ENCODE results near the gene CD300LG. TPM values are rescaled to one million over a fixed set of nuclear protein-coding genes. Genes with fewer than 3 reads are reported as not detected.

CD300LG gene
- total RNA-seq, 1 donor from 2014 or later: not detected

GRCh38 chr17:43813386-43813785 lies 33.6 kb upstream of the CD300LG start:
- Mint-ChIP-seq H3K27me3 (ENCODE audit: low read depth, unreplicated experiment) (no peaks in the 10 kb centered on the region), H3K4me1 (ENCODE audit: low read depth, unreplicated experiment) (peaks cover 6% of the 10 kb centered on the region), H3K36me3 (ENCODE audit: low read depth, unreplicated experiment) (peaks cover 21% of the 10 kb centered on the region), H3K9me3 (ENCODE audit: unreplicated experiment) (no peaks in the 10 kb centered on the region), H3K27ac (ENCODE audit: unreplicated experiment) (no peak overlapping the region), H3K4me3 (ENCODE audit: unreplicated experiment) (no peak overlapping the region)
- H3K4me3 ChIP-seq (ENCODE audit: insufficient read depth, low read depth, low read length): no peak overlapping the region
- TF ChIP-seq EZH2 (IDR thresholded peaks at IDR 0.05; ENCODE audit: insufficient read depth, low read length): no peak
- no peak for TF ChIP-seq CTCF (IDR thresholded peaks at IDR 0.05; ENCODE audit: insufficient read depth, low read depth, low read length)
- no peak for DNase-seq (ENCODE audit: low read depth)
- no peak for FAIRE-seq
- H3K4me1 ChIP-seq (ENCODE audit: insufficient read depth, low read length): peaks cover 11% of the 10 kb centered on the region
- no peak overlapping the region for H3K27ac ChIP-seq (ENCODE audit: low read depth, low read length)
- no peaks in the 10 kb centered on the region for H3K9me3 ChIP-seq (ENCODE audit: insufficient read depth, low read depth, low read length)
- H4K20me1 ChIP-seq (ENCODE audit: insufficient read depth, low read length): no peaks in the 10 kb centered on the region
- no peaks in the 10 kb centered on the region for H3K79me2 ChIP-seq (ENCODE audit: insufficient read depth, low read length)
- H3K36me3 ChIP-seq (ENCODE audit: insufficient read depth, low read length): peaks cover 9% of the 10 kb centered on the region
- H3K4me2 ChIP-seq (ENCODE audit: low read length): no peak overlapping the region
- no peaks in the 10 kb centered on the region for H3K27me3 ChIP-seq (ENCODE audit: insufficient read depth, low read length)
- H3K9ac ChIP-seq (ENCODE audit: low read length): no peak overlapping the region
- H2AFZ ChIP-seq (ENCODE audit: low read depth, low read length): no peak overlapping the region

- H3K79me2 ChIP-seq (ENCODE audit: insufficient read depth, low read length): no peaks in the 10 kb centered on the region
- TF ChIP-seq CTCF (IDR thresholded peaks at IDR 0.05; ENCODE audit: insufficient read depth, low read depth, low read length) (no peak), EZH2 (IDR thresholded peaks at IDR 0.05; ENCODE audit: insufficient read depth, low read length) (no peak)
- peaks cover 6% of the 10 kb centered on the region for H3K4me1 Mint-ChIP-seq (ENCODE audit: low read depth, unreplicated experiment)
- no peak overlapping the region for H3K4me3 ChIP-seq (ENCODE audit: insufficient read depth, low read depth, low read length)
- no peaks in the 10 kb centered on the region for H3K27me3 ChIP-seq (ENCODE audit: insufficient read depth, low read length)
- DNase-seq (ENCODE audit: low read depth): no peak
- H3K36me3 Mint-ChIP-seq (ENCODE audit: low read depth, unreplicated experiment): peaks cover 20% of the 10 kb centered on the region
- no peaks in the 10 kb centered on the region for H4K20me1 ChIP-seq (ENCODE audit: insufficient read depth, low read length)
- H3K9me3 Mint-ChIP-seq (ENCODE audit: unreplicated experiment): no peaks in the 10 kb centered on the region
- no peak overlapping the region for H2AFZ ChIP-seq (ENCODE audit: low read depth, low read length)
- H3K27ac Mint-ChIP-seq (ENCODE audit: unreplicated experiment): no peak overlapping the region
- no peak overlapping the region for H3K4me3 Mint-ChIP-seq (ENCODE audit: unreplicated experiment)
- H3K4me1 ChIP-seq (ENCODE audit: insufficient read depth, low read length): peaks cover 11% of the 10 kb centered on the region
- FAIRE-seq: no peak
- H3K4me2 ChIP-seq (ENCODE audit: low read length): no peak overlapping the region
- no peaks in the 10 kb centered on the region for H3K27me3 Mint-ChIP-seq (ENCODE audit: low read depth, unreplicated experiment)
- no peak overlapping the region for H3K27ac ChIP-seq (ENCODE audit: low read depth, low read length)
- no peak overlapping the region for H3K9ac ChIP-seq (ENCODE audit: low read length)
- H3K36me3 ChIP-seq (ENCODE audit: insufficient read depth, low read length): peaks cover 8% of the 10 kb centered on the region
- H3K9me3 ChIP-seq (ENCODE audit: insufficient read depth, low read depth, low read length): no peaks in the 10 kb centered on the region
Measured at GRCh38 chr17:43814026-43814425, 33.0 kb upstream of the CD300LG start.

GRCh38 chr17:43814714-43815113 lies 32.3 kb upstream of the CD300LG start:
- Histone ChIP-seq H3K36me3 (ENCODE audit: insufficient read depth, low read length) (peaks cover 6% of the 10 kb centered on the region), H3K4me1 (ENCODE audit: insufficient read depth, low read length) (peaks cover 11% of the 10 kb centered on the region), H3K4me2 (ENCODE audit: low read length) (peak overlapping the region; percentile 38), H4K20me1 (ENCODE audit: insufficient read depth, low read length) (no peaks in the 10 kb centered on the region), H3K4me3 (ENCODE audit: insufficient read depth, low read depth, low read length) (no peak overlapping the region), H3K9ac (ENCODE audit: low read length) (no peak overlapping the region), H3K27ac (ENCODE audit: low read depth, low read length) (peak overlapping the region; percentile 10), H3K79me2 (ENCODE audit: insufficient read depth, low read length) (no peaks in the 10 kb centered on the region), H2AFZ (ENCODE audit: low read depth, low read length) (no peak overlapping the region), H3K9me3 (ENCODE audit: insufficient read depth, low read depth, low read length) (no peaks in the 10 kb centered on the region), H3K27me3 (ENCODE audit: insufficient read depth, low read length) (no peaks in the 10 kb centered on the region)
- Mint-ChIP-seq H3K36me3 (ENCODE audit: low read depth, unreplicated experiment) (peaks cover 27% of the 10 kb centered on the region), H3K27me3 (ENCODE audit: low read depth, unreplicated experiment) (no peaks in the 10 kb centered on the region), H3K4me3 (ENCODE audit: unreplicated experiment) (no peak overlapping the region), H3K9me3 (ENCODE audit: unreplicated experiment) (no peaks in the 10 kb centered on the region), H3K27ac (ENCODE audit: unreplicated experiment) (no peak overlapping the region), H3K4me1 (ENCODE audit: low read depth, unreplicated experiment) (peaks cover 6% of the 10 kb centered on the region)
- TF ChIP-seq CTCF (IDR thresholded peaks at IDR 0.05; ENCODE audit: insufficient read depth, low read depth, low read length): no peak
- TF ChIP-seq EZH2 (IDR thresholded peaks at IDR 0.05; ENCODE audit: insufficient read depth, low read length): no peak
- FAIRE-seq (peak; percentile 77), DNase-seq (ENCODE audit: low read depth) (peak; percentile 69)
